Measurements from ENCODE around the gene EPB41L4B.
A peak's percentile ranks its signal among the peaks of the same experiment; 100 is the strongest.

The EPB41L4B gene

DNA sequence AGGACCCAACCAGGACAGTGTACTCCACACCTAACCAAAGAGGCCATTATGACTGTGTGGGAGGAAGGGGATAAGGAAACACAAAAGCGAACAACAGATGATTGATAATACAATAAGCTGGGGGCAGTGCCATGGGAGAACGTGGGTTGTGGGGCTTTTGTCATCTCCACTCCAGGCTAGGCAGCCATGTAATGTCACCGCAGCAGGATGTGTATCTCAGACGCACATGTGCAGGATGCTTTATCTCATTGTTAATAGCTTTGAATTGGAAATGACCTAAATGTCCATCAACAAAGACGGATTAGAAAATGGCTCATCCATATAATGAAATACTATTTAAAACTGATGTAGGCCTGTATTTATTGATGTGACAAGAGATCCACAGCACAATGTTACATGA, 51.0 kb downstream of the EPB41L4B start:
- no peak for DNase-seq (ENCODE audit: low spot score)

DNA sequence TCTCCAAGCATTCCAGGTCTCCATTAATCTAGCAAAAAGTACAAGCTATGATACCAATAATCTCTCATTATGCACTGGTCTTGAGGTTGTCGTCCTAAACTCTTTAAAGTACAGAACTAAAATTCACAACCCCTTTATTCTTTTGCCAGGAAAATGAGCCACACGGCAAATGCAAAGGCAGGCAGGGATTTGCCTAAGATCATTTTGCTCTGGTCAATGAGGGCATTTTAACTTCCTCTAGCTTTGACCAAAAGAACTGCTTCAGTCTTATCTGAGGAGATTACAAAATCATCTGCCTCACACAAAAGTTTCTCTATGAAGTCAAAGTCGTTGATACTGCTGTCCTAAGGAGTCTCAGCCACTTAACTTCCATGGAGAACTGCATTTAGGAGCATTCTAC, 51.8 kb downstream of the EPB41L4B start:
- no peak for DNase-seq (ENCODE audit: low spot score)

GRCh38 chr9:109267555-109267954, 53.3 kb downstream of the EPB41L4B start:
- no peak for DNase-seq (ENCODE audit: low spot score)

DNA sequence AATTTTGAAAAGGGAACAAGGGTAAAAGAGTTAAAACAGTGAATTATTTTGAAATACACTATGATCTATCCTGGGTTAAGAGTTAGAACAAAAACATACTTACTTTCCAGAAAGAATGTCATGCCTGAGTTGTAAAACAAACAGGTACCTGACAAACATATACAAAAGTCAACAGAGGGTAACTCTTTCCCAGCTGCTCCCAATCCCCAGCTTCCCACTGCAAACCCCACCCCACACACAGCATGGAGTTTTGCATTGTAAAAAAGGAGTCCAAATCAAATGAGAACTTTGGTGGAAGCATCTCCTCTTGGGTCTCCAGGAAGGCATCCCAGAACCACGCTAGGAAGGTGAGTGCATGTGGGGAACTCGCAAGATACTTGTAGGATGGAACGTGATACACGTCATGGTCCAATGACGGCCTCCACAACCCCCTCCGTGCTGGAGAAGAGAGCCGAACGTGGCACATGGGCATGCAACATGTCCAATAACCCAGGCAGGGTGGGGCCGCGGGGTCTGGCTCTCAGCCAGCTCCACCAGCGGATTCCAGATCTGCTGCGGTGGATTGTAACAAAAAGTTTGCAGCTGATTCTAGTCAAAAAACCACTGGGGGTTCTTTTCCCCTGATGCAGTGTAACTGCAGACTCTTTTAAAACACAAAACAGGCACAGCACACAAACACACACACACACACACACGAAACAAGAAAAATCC, 55.8 kb downstream of the EPB41L4B start:
- peak; percentile 39 for DNase-seq (ENCODE audit: low spot score)

DNA sequence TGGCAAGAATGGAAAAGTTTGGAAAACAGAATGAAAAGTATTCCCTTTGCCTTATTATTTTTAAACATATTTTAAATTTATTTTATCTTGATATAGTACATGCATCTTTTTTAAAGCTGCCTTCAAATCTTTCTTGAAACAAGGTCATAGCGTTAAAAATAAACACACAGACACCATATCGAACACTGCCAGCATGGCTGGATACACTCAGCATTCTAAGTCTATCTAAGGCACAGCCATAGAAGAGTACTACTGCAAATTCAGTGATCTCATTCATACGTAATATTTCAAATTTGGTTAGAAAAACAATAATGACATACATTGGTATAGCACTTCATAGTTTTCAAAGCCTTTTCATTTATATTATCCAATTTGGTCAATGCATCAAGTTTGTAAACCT, 57.5 kb downstream of the EPB41L4B start:
- DNase-seq (ENCODE audit: low spot score), result no peak

DNA sequence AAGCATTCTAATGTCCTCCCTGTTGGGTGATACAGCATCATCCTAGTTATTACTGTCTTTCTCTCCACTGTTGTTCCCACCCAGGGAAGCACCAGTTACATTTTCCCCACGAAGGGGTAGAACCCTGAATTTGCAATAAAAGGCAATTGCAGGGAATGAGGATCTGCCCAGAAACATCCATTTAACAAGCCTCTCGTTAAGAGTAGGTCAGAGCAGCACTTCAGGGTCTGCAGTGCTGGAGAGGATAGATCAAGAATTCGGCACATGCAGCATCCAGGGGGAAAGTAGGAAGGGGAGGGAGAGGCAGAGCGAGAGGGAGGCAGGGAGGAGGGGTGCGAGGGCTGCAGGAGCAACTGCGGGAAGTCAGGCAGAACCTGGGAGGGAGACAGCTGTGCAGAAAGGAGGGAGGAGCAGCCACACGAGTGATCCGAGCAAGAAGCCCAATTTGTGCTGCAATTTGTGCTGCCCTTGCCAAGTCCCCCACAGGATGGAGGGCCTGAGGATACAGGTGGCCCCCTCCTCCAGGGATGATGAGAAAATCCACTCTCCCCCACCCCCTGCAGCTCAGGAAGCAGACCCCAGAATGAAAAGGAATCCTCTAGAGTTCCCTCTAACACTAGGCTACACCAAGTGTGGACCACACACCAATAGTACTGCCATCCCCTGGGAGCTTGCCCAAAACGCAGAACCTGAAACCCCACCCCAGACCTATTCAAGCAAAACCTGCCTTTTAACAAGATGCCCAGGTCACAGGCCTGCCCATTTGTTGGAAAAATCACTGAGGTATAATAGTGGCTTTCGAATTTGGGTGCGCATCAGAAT, 62.2 kb downstream of the EPB41L4B start:
- no peak for DNase-seq (ENCODE audit: low spot score)

DNA sequence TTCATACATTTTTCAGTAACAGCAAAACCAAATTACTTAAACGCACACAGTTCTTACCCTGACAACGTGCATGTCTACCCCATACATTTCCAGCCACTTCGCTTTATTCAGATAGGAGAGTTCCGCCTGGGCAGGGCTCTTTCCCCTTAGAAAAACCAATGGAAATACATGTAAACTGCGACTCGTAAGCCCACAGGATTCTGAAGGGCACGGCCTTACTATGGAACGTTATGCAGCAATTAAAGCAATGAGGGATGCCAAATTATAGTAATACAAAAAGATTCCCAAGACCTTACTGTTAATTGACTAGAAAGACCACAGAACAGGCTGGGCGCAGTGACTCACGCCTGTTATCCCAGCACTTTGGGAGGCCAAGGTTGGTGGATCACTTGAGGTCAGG, 64.5 kb downstream of the EPB41L4B start:
- no peak for DNase-seq (ENCODE audit: low spot score)

- no peak for DNase-seq (ENCODE audit: low spot score)
Measured at GRCh38 chr9:109255394-109255793, 65.5 kb downstream of the EPB41L4B start.

- DNase-seq (ENCODE audit: low spot score), result no peak
Measured at GRCh38 chr9:109254317-109254716, 66.5 kb downstream of the EPB41L4B start.

DNA sequence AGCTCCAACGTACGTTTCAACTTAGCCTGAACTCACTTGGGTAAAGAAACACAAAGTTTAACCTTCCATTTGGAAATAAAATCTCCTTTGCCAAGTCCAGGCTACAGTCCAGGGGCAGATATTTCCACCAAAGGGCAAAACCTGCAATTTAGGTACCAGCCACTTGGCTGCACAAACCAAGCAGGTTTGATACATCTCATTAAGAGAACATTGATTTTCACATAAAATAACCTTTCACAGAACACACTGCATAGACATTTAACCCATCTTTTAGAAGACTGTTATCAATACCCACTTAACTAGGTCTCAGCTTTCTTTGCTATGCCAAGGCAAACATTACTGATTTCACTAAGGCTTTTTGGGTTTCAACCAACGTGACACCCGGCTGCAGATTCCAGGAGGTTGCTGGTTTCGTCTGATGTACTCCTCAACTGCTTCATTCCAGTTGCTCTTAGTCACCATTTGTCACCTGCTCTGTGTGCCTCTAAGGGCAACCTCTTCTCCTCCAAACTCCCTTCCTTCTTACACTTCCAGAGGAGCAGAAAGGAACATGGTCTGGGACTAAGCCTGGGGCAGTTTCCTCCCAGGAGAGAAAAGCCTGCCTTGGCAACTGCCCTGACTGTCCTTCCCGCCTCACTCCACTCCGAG, 67.1 kb downstream of the EPB41L4B start:
- no peak for DNase-seq (ENCODE audit: low spot score)

DNA sequence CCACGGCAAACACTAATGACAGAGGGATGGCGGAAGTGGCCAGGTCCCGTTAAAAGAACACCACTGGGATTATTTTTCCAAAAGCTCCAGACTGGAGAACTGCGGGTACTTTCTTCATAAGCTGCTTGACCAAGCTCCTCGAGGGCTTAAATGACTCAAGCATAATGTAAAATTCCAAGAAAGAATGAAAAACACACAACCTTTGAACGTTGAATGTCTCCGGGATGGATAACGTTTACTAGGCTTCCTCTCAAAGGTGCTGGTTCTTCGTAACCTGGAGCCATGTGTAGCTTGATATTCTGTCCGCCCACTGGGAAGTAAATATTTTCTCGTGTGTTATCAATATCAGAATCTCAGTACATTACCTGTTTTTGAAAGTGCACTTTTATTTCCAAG, 67.6 kb downstream of the EPB41L4B start:
- DNase-seq (ENCODE audit: low spot score), result no peak

DNA sequence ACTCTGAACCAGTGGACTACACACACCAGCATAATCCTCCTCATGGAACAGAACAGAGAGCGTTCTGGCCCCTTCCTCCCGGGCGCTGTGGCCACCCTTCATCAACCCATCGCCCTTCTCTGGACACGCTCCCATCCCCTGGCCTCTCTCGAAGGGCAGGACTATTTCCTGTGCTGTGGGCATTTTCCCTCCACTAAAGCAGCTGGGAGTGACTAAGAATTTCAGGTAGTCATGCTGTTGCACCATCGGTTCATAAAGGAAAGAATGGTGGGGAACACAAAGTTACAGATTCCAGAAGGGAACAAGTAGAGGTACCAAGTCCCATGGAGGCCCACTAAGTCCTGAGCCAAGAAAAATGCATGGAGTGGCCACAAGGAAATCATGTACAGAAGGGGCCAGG, 68.6 kb downstream of the EPB41L4B start:
- DNase-seq (ENCODE audit: low spot score), result no peak

DNA sequence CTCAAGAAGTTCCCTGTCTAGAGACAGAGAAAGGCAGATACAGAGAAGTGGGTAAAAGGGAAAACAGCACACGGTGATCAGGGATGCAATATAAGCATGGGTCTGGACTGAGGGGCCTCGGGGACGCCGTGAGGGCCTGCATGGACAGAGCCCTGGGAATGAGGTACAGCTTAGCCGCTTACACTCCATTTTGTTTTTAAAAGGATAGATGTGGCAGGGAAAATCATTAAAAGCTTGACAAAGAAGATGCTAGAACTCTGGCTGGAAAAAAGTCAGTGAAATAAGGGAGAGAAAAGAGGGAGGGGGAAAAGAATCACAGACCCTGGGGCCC, 69.1 kb downstream of the EPB41L4B start:
- DNase-seq (ENCODE audit: low spot score), result no peak

- peak; percentile 37 for DNase-seq (ENCODE audit: low spot score)
Measured at GRCh38 chr9:109251080-109251775, 69.6 kb downstream of the EPB41L4B start.

GRCh38 chr9:109250771-109251079, 70.1 kb downstream of the EPB41L4B start:
- no peak for DNase-seq (ENCODE audit: low spot score)

GRCh38 chr9:109250311-109250741, 70.5 kb downstream of the EPB41L4B start:
- DNase-seq (ENCODE audit: low spot score), result no peak

GRCh38 chr9:109249615-109250014, 71.2 kb downstream of the EPB41L4B start:
- no peak for DNase-seq (ENCODE audit: low spot score)

- peak; percentile 61 for DNase-seq (ENCODE audit: low spot score)
Measured at GRCh38 chr9:109248133-109248581, 72.7 kb downstream of the EPB41L4B start.

DNA sequence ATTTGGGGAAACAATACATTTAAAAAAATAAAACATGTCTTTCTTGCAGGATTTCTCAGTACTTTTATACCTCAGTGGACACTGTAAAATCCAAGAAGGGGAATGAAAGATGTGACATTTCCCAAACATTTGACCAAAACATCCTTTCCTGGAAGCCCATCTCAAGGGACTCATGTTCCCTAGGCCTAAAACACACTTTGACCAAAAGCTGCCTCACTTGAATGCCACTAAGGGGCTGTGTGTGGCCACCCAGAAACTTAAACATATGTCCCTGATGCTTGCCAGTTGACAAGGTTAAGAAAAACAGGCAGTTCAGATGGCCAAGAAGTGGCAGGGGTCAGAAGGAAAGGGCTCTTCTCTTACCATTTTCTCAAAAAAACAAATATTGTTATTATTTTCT, 73.6 kb downstream of the EPB41L4B start:
- DNase-seq (ENCODE audit: low spot score), result no peak

DNA sequence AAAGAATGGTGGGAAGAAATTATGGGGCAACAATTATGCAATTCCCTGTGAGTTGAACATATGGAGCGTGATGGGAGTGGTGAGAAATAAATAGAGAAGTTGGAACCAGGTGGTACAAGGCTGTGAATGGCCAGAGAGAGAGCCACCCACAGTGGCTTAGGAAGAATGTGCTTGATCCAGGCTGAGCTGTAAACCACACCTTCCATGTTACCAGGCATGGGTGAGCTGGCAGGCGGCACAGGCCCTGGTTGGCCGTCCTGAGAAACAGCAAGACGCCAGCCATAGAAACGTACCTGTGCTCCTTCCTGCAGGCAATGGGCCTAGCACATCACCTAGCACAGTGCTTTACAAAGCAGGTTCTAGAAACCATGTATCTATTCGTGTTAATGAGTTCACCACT, 74.3 kb downstream of the EPB41L4B start:
- no peak for DNase-seq (ENCODE audit: low spot score)

DNA sequence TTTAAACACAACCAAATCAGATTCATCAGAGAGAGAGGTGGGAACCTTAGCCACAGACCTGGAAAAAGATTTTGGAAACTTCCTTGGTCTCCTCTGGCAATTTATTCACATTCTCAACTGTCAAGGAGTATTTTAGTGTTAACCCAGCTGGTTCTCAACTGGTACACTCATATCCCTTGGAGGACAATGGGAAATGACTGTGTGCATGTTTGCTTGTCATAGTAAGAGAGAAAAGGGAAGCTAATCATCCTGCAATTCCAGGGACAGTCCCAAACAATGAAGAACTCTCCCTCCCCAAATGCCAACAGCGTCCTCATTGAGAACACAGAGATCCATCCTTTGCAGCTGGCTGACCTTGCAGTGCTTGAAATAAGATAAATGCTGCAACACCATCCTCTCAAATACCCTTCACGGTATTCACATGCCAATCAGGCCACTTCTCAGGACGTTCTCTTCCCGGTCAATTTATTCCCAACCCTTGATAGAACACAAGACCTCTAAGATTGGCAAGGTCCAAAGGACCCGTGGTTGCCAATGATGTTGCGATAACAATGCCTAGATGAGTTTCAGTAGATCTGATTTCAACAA, 75.5 kb downstream of the EPB41L4B start:
- DNase-seq (ENCODE audit: low spot score), result no peak
